ENCODE results near the gene CBL. TPM values are rescaled to one million over a fixed set of nuclear protein-coding genes. Genes with fewer than 3 reads are reported as not detected.

Gene CBL
- total RNA-seq, 1 experiment from 2014 or later, result 5.8 TPM

- in situ Hi-C loops (cut with HindIII; ENCODE audit: low pct_unique_long_range_greater_than_20kb, low sequenced_read_pairs), result no loop called here
- DNase-seq (ENCODE audit: low read depth, low spot score), result no peak
Measured at GRCh38 chr11:119248750-119249670, 42.9 kb downstream of the CBL start.

GRCh38 chr11:119249671-119250010 lies 43.5 kb downstream of the CBL start:
- in situ Hi-C loops (cut with HindIII; ENCODE audit: low pct_unique_long_range_greater_than_20kb, low sequenced_read_pairs), result no loop called here
- DNase-seq (ENCODE audit: low read depth, low spot score), result peak; percentile 10

- no peak for DNase-seq (ENCODE audit: low read depth, low spot score)
- in situ Hi-C loops (cut with HindIII; ENCODE audit: low pct_unique_long_range_greater_than_20kb, low sequenced_read_pairs), result no loop called here
Measured at GRCh38 chr11:119251114-119251513, 45.0 kb downstream of the CBL start.

- no peak for DNase-seq (ENCODE audit: low read depth, low spot score)
- in situ Hi-C loops (cut with HindIII; ENCODE audit: low pct_unique_long_range_greater_than_20kb, low sequenced_read_pairs), result no loop called here
Measured at GRCh38 chr11:119254239-119254638, 48.1 kb downstream of the CBL start.

GRCh38 chr11:119258180-119258579 lies 52.0 kb downstream of the CBL start:
- DNase-seq (ENCODE audit: low read depth, low spot score), result no peak
- in situ Hi-C loops (cut with HindIII; ENCODE audit: low pct_unique_long_range_greater_than_20kb, low sequenced_read_pairs), result no loop called here

- no peak for DNase-seq (ENCODE audit: low read depth, low spot score)
- in situ Hi-C loops (cut with HindIII; ENCODE audit: low pct_unique_long_range_greater_than_20kb, low sequenced_read_pairs), result no loop called here
Measured at GRCh38 chr11:119258983-119259382, 52.8 kb downstream of the CBL start.

GRCh38 chr11:119262668-119263351 lies 56.7 kb downstream of the CBL start:
- in situ Hi-C loops (cut with HindIII; ENCODE audit: low pct_unique_long_range_greater_than_20kb, low sequenced_read_pairs), result no loop called here
- DNase-seq (ENCODE audit: low read depth, low spot score), result peak; percentile 10

- no peak for DNase-seq (ENCODE audit: low read depth, low spot score)
- in situ Hi-C loops (cut with HindIII; ENCODE audit: low pct_unique_long_range_greater_than_20kb, low sequenced_read_pairs), result no loop called here
Measured at GRCh38 chr11:119263352-119263940, 57.3 kb downstream of the CBL start.

- DNase-seq (ENCODE audit: low read depth, low spot score), result no peak
- in situ Hi-C loops (cut with HindIII; ENCODE audit: low pct_unique_long_range_greater_than_20kb, low sequenced_read_pairs), result no loop called here
Measured at GRCh38 chr11:119266063-119266462, 59.9 kb downstream of the CBL start.

GRCh38 chr11:119266517-119267255 lies 60.5 kb downstream of the CBL start:
- no peak for DNase-seq (ENCODE audit: low read depth, low spot score)
- in situ Hi-C loops (cut with HindIII; ENCODE audit: low pct_unique_long_range_greater_than_20kb, low sequenced_read_pairs), result no loop called here

- in situ Hi-C loops (cut with HindIII; ENCODE audit: low pct_unique_long_range_greater_than_20kb, low sequenced_read_pairs), result no loop called here
- no peak for DNase-seq (ENCODE audit: low read depth, low spot score)
Measured at GRCh38 chr11:119267645-119268044, 61.5 kb downstream of the CBL start.

- no peak for DNase-seq (ENCODE audit: low read depth, low spot score)
- in situ Hi-C loops (cut with HindIII; ENCODE audit: low pct_unique_long_range_greater_than_20kb, low sequenced_read_pairs), result no loop called here
Measured at GRCh38 chr11:119273721-119274120, 67.6 kb downstream of the CBL start.

GRCh38 chr11:119277660-119278059 lies 71.5 kb downstream of the CBL start:
- in situ Hi-C loops (cut with HindIII; ENCODE audit: low pct_unique_long_range_greater_than_20kb, low sequenced_read_pairs), result no loop called here
- no peak for DNase-seq (ENCODE audit: low read depth, low spot score)

- in situ Hi-C loops (cut with HindIII; ENCODE audit: low pct_unique_long_range_greater_than_20kb, low sequenced_read_pairs), result no loop called here
- no peak for DNase-seq (ENCODE audit: low read depth, low spot score)
Measured at GRCh38 chr11:119282495-119282894, 76.4 kb downstream of the CBL start.

- DNase-seq (ENCODE audit: low read depth, low spot score), result peak; percentile 60
Measured at GRCh38 chr11:119284344-119285157, 78.4 kb downstream of the CBL start.

GRCh38 chr11:119285431-119285830 lies 79.3 kb downstream of the CBL start:
- in situ Hi-C loops (cut with HindIII; ENCODE audit: low pct_unique_long_range_greater_than_20kb, low sequenced_read_pairs), result no loop called here

More at GRCh38 chr11:119284344-119285157, 78.4 kb downstream of the CBL start:
- in situ Hi-C loops (cut with HindIII; ENCODE audit: low pct_unique_long_range_greater_than_20kb, low sequenced_read_pairs), result no loop called here

GRCh38 chr11:119288219-119288618 lies 82.1 kb downstream of the CBL start:
- no peak for DNase-seq (ENCODE audit: low read depth, low spot score)
- in situ Hi-C loops (cut with HindIII; ENCODE audit: low pct_unique_long_range_greater_than_20kb, low sequenced_read_pairs), result no loop called here

More at GRCh38 chr11:119285431-119285830, 79.3 kb downstream of the CBL start:
- DNase-seq (ENCODE audit: low read depth, low spot score), result no peak

All from SK-MEL-5 (cell line).